ENCODE measurements around the gene CSRP3.

CSRP3 gene

DNA sequence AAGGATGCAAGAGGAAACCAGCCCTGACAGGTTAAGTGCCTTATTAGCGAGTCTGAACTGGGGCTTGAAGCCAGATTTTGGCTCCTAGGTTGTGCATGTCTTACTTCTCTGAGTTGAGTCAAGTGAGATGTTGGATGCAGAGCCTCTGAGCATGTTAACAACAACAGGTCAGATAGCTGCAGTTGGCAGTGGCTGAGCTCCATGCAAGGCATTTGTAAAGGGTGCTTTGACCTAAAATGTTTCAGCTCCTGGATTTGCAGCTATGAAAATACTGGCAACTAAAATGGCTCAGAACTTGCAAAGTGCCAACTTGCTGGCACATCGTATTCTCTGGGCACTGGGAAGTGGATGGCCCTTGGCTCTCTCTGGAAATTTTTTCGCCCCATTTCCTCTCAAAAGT, 16.4 kb upstream of the CSRP3 start:
- Histone ChIP-seq H2BK12ac (ENCODE audit: low read length) (no peak overlapping the region), H2AK5ac (ENCODE audit: low read depth, low read length) (no peak overlapping the region), H3K9me3 (replicated peaks in 1 of 2; ENCODE audit: control insufficient read depth in 2 of 2, insufficient read depth in 1 of 2, low read depth in 1 of 2, low read length in 2 of 2) (peaks cover 0 to 4% of the 10 kb centered on the region in 2 donors), H2BK5ac (ENCODE audit: low read length) (no peak overlapping the region), H3K23ac (ENCODE audit: low read depth, low read length, poor library complexity) (no peak overlapping the region), H3K4ac (ENCODE audit: low read length) (no peak overlapping the region), H4K8ac (ENCODE audit: low read depth, low read length) (no peak overlapping the region), H2AFZ (ENCODE audit: low read length) (no peak overlapping the region), H3K79me1 (ENCODE audit: low read depth, low read length) (no peaks in the 10 kb centered on the region), H2BK120ac (ENCODE audit: low read depth, low read length) (no peak overlapping the region), H3K36me3 (replicated peaks in 1 of 2; ENCODE audit: control insufficient read depth in 2 of 2, insufficient read depth in 2 of 2, low read length in 2 of 2) (peaks cover 0 to 2% of the 10 kb centered on the region in 2 donors), H3K18ac (ENCODE audit: low read length) (no peak overlapping the region), H3K9ac (ENCODE audit: low read depth, low read length, poor library complexity) (no peak overlapping the region), H4K91ac (ENCODE audit: low read depth, low read length, poor library complexity) (no peak overlapping the region), H3K27me3 (ENCODE audit: control insufficient read depth in 3 of 3, insufficient read depth in 3 of 3, low read depth in 1 of 3, low read length in 3 of 3) (peaks cover 0 to 57% (median 0%) of the 10 kb centered on the region in 3 experiments), H3K4me1 (ENCODE audit: control insufficient read depth in 2 of 2, insufficient read depth in 1 of 2, low read depth in 1 of 2, low read length in 2 of 2) (no peaks in the 10 kb centered on the region), H3K27ac (replicated peaks; ENCODE audit: low read length) (no peak overlapping the region), H3K14ac (ENCODE audit: low read length) (no peak overlapping the region), H2BK15ac (ENCODE audit: low read length) (no peak overlapping the region), H3K4me2 (ENCODE audit: insufficient read depth, low read length, poor library complexity, severe bottlenecking) (no peak overlapping the region), H3K4me3 (ENCODE audit: low read length in 2 of 2) (no peak overlapping the region)
- no peak for DNase-seq (ENCODE audit: low spot score)
- no CpG with 5 or more reads among the region's 3 CpGs for whole genome bisulfite sequencing, 2 donors (ENCODE audit: extremely low coverage in 2 of 2, insufficient read length in 2 of 2, insufficient replicate concordance in 1 of 2)

- H3K27ac ChIP-seq (replicated peaks; ENCODE audit: low read length), result no peak overlapping the region
- no peaks in the 10 kb centered on the region for H3K9me3 ChIP-seq (replicated peaks in 1 of 2; ENCODE audit: control insufficient read depth in 2 of 2, insufficient read depth in 1 of 2, low read depth in 1 of 2, low read length in 2 of 2)
- H2BK5ac ChIP-seq (ENCODE audit: low read length), result no peak overlapping the region
- H2AK5ac ChIP-seq (ENCODE audit: low read depth, low read length), result no peak overlapping the region
- no peak overlapping the region for H2BK12ac ChIP-seq (ENCODE audit: low read length)
- H2BK15ac ChIP-seq (ENCODE audit: low read length), result no peak overlapping the region
- H3K79me1 ChIP-seq (ENCODE audit: low read depth, low read length), result no peaks in the 10 kb centered on the region
- no peak overlapping the region for H3K18ac ChIP-seq (ENCODE audit: low read length)
- H3K4ac ChIP-seq (ENCODE audit: low read length), result no peak overlapping the region
- no peak overlapping the region for H3K14ac ChIP-seq (ENCODE audit: low read length)
- H3K4me2 ChIP-seq (ENCODE audit: insufficient read depth, low read length, poor library complexity, severe bottlenecking), result no peak overlapping the region
- no peak overlapping the region for H3K23ac ChIP-seq (ENCODE audit: low read depth, low read length, poor library complexity)
- H2AFZ ChIP-seq (ENCODE audit: low read length), result no peak overlapping the region
- H4K8ac ChIP-seq (ENCODE audit: low read depth, low read length), result no peak overlapping the region
- no peak overlapping the region for H4K91ac ChIP-seq (ENCODE audit: low read depth, low read length, poor library complexity)
- H3K36me3 ChIP-seq (replicated peaks in 1 of 2; ENCODE audit: control insufficient read depth in 2 of 2, insufficient read depth in 2 of 2, low read length in 2 of 2), result no peaks in the 10 kb centered on the region
- no CpG with 5 or more reads among the region's 3 CpGs for WGBS, 2 donors (ENCODE audit: extremely low coverage in 2 of 2, insufficient read length in 2 of 2, insufficient replicate concordance in 1 of 2)
- no peaks in the 10 kb centered on the region for H3K4me1 ChIP-seq (ENCODE audit: control insufficient read depth in 2 of 2, insufficient read depth in 1 of 2, low read depth in 1 of 2, low read length in 2 of 2)
- peaks cover 0 to 70% (median 0%) of the 10 kb centered on the region in 3 experiments for H3K27me3 ChIP-seq (ENCODE audit: control insufficient read depth in 3 of 3, insufficient read depth in 3 of 3, low read depth in 1 of 3, low read length in 3 of 3)
- no peak overlapping the region for H3K4me3 ChIP-seq (ENCODE audit: low read length in 2 of 2)
- no peak overlapping the region for H3K9ac ChIP-seq (ENCODE audit: low read depth, low read length, poor library complexity)
- DNase-seq (ENCODE audit: low spot score), result no peak
- no peak overlapping the region for H2BK120ac ChIP-seq (ENCODE audit: low read depth, low read length)
These were observed 15.1 kb upstream of the CSRP3 start for GRCh38 chr11:19216709-19217374.

- Histone ChIP-seq H4K91ac (ENCODE audit: low read depth, low read length, poor library complexity) (no peak overlapping the region), H2BK15ac (ENCODE audit: low read length) (no peak overlapping the region), H3K4me1 (ENCODE audit: control insufficient read depth in 2 of 2, insufficient read depth in 1 of 2, low read depth in 1 of 2, low read length in 2 of 2) (no peaks in the 10 kb centered on the region), H3K4ac (ENCODE audit: low read length) (no peak overlapping the region), H2AFZ (ENCODE audit: low read length) (no peak overlapping the region), H3K27me3 (ENCODE audit: control insufficient read depth in 3 of 3, insufficient read depth in 3 of 3, low read depth in 1 of 3, low read length in 3 of 3) (peaks cover 0 to 78% (median 0%) of the 10 kb centered on the region in 3 experiments), H2BK120ac (ENCODE audit: low read depth, low read length) (no peak overlapping the region), H3K4me2 (ENCODE audit: insufficient read depth, low read length, poor library complexity, severe bottlenecking) (no peak overlapping the region), H3K27ac (replicated peaks; ENCODE audit: low read length) (no peak overlapping the region), H3K9ac (ENCODE audit: low read depth, low read length, poor library complexity) (no peak overlapping the region), H2BK12ac (ENCODE audit: low read length) (no peak overlapping the region), H3K14ac (ENCODE audit: low read length) (no peak overlapping the region), H3K79me1 (ENCODE audit: low read depth, low read length) (no peaks in the 10 kb centered on the region), H3K18ac (ENCODE audit: low read length) (no peak overlapping the region), H3K23ac (ENCODE audit: low read depth, low read length, poor library complexity) (no peak overlapping the region), H4K8ac (ENCODE audit: low read depth, low read length) (no peak overlapping the region), H3K4me3 (ENCODE audit: low read length in 2 of 2) (no peak overlapping the region), H3K36me3 (replicated peaks in 1 of 2; ENCODE audit: control insufficient read depth in 2 of 2, insufficient read depth in 2 of 2, low read length in 2 of 2) (no peaks in the 10 kb centered on the region), H2AK5ac (ENCODE audit: low read depth, low read length) (no peak overlapping the region), H2BK5ac (ENCODE audit: low read length) (no peak overlapping the region), H3K9me3 (replicated peaks in 1 of 2; ENCODE audit: control insufficient read depth in 2 of 2, insufficient read depth in 1 of 2, low read depth in 1 of 2, low read length in 2 of 2) (no peaks in the 10 kb centered on the region)
- DNase-seq (ENCODE audit: low spot score), result no peak
- no CpG with 5 or more reads among the region's 4 CpGs for WGBS, 2 donors (ENCODE audit: extremely low coverage in 2 of 2, insufficient read length in 2 of 2, insufficient replicate concordance in 1 of 2)
These were observed 14.2 kb upstream of the CSRP3 start for GRCh38 chr11:19216021-19216420.

GRCh38 chr11:19209617-19210370, 8.0 kb upstream of the CSRP3 start:
- Histone ChIP-seq H3K23ac (ENCODE audit: low read depth, low read length, poor library complexity) (no peak overlapping the region), H3K14ac (ENCODE audit: low read length) (no peak overlapping the region), H2BK12ac (ENCODE audit: low read length) (no peak overlapping the region), H3K79me1 (ENCODE audit: low read depth, low read length) (no peaks in the 10 kb centered on the region), H3K18ac (ENCODE audit: low read length) (no peak overlapping the region), H4K8ac (ENCODE audit: low read depth, low read length) (no peak overlapping the region), H3K9me3 (replicated peaks in 1 of 2; ENCODE audit: control insufficient read depth in 2 of 2, insufficient read depth in 1 of 2, low read depth in 1 of 2, low read length in 2 of 2) (no peaks in the 10 kb centered on the region), H2BK120ac (ENCODE audit: low read depth, low read length) (no peak overlapping the region), H2AFZ (ENCODE audit: low read length) (no peak overlapping the region), H4K91ac (ENCODE audit: low read depth, low read length, poor library complexity) (no peak overlapping the region), H2BK5ac (ENCODE audit: low read length) (no peak overlapping the region), H3K27ac (replicated peaks; ENCODE audit: low read length) (no peak overlapping the region), H3K9ac (ENCODE audit: low read depth, low read length, poor library complexity) (no peak overlapping the region), H3K4me2 (ENCODE audit: insufficient read depth, low read length, poor library complexity, severe bottlenecking) (no peak overlapping the region), H3K36me3 (replicated peaks in 1 of 2; ENCODE audit: control insufficient read depth in 2 of 2, insufficient read depth in 2 of 2, low read length in 2 of 2) (no peaks in the 10 kb centered on the region), H3K4me3 (ENCODE audit: low read length in 2 of 2) (no peak overlapping the region), H2AK5ac (ENCODE audit: low read depth, low read length) (no peak overlapping the region), H3K4me1 (ENCODE audit: control insufficient read depth in 2 of 2, insufficient read depth in 1 of 2, low read depth in 1 of 2, low read length in 2 of 2) (peaks cover 0 to 4% of the 10 kb centered on the region in 2 donors), H2BK15ac (ENCODE audit: low read length) (no peak overlapping the region), H3K4ac (ENCODE audit: low read length) (no peak overlapping the region), H3K27me3 (ENCODE audit: control insufficient read depth in 3 of 3, insufficient read depth in 3 of 3, low read depth in 1 of 3, low read length in 3 of 3) (peaks cover 0 to 92% (median 0%) of the 10 kb centered on the region in 3 experiments)
- DNase-seq (ENCODE audit: low spot score), result no peak
- WGBS, 2 donors (ENCODE audit: extremely low coverage in 2 of 2, insufficient read length in 2 of 2, insufficient replicate concordance in 1 of 2), result no CpG with 5 or more reads among the region's 4 CpGs

All from neuronal stem cell (in vitro differentiated cells).